Retinal pigment epithelial cell (primary cell): Measurements from ENCODE around the gene IFT80.

Experiments used
- DNase-seq: peaks from one replicate; pipeline ENCODE4 v3.0.0-alpha.2; 2010; ENCODE audit warnings: low read depth
- H3K4me3 ChIP-seq: 2 replicates; pipeline ENCODE4 v1.5.1; 2011; ENCODE audit warnings: mild to moderate bottlenecking, low read length, control low read depth, moderate library complexity
- TF ChIP-seq, protein P1 (sequence below): conservative IDR thresholded peaks from 2 replicates; pipeline ENCODE4 v1.5.1; 2011; ENCODE audit warnings: low read depth, low read length, control low read depth, inconsistent platforms

IFT80 gene

DNA sequence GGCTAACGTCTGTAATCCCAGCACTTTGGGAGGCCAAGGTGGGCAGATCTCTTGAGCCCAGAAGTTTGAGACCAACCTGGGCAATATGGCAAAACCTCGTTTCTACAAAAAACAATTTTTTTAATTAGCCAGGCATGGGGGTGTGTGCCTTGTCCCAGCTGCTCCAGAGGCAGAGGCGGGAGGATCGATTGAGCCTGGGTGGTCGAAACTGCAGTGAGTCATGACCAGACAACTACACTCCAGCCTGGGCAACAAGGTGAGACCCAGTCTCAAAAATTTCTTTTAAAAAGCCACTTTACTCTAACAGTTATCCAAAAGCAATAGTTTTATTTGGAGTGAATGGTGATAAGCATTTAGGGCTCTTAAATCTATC is 38.0 kb upstream of the IFT80 start:
- TF ChIP-seq, protein P1, sequence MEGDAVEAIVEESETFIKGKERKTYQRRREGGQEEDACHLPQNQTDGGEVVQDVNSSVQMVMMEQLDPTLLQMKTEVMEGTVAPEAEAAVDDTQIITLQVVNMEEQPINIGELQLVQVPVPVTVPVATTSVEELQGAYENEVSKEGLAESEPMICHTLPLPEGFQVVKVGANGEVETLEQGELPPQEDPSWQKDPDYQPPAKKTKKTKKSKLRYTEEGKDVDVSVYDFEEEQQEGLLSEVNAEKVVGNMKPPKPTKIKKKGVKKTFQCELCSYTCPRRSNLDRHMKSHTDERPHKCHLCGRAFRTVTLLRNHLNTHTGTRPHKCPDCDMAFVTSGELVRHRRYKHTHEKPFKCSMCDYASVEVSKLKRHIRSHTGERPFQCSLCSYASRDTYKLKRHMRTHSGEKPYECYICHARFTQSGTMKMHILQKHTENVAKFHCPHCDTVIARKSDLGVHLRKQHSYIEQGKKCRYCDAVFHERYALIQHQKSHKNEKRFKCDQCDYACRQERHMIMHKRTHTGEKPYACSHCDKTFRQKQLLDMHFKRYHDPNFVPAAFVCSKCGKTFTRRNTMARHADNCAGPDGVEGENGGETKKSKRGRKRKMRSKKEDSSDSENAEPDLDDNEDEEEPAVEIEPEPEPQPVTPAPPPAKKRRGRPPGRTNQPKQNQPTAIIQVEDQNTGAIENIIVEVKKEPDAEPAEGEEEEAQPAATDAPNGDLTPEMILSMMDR: no peak
- H3K4me3 ChIP-seq: no peak overlapping the region
- no peak for DNase-seq

DNA sequence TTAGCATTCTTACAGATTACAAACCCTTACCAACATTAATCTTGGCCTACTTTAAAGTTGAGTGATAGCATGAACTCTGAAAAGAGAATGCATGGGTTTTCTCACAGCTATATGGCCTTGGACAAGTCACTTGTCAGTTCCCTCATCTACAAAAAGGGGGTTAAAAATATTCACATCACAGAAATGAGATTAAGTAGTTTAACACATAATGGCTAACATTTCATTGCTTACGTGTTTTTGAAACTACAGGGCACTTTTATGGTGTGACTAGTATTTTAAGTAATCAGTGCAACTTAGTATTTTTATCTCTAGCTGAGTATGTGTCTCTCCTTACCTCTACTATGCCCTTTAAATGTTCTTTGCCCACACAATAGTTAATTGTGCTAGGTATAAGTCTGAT is 36.7 kb upstream of the IFT80 start:
- no peak for DNase-seq
- H3K4me3 ChIP-seq: no peak overlapping the region
- TF ChIP-seq, protein P1: no peak

DNA sequence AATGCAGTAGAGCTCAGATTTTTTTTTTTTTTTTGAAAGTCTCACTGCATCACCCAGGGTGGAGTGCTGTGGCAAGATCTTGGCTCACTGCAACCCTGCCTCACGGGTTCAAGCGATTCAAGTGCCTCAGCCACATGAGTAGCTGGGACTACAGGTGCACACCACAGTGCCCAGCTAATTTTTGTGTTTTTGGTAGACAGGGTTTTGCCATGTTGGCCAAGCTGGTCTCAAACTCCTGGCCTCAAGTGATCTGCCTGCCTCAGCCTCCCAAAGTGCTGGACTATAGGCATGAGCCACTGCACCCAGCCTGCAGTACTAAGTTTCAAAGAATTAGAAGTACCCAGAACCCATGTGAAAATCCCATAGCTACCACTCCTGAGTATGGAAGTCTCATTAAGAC is 36.1 kb upstream of the IFT80 start:
- no peak for DNase-seq
- TF ChIP-seq, protein P1: no peak
- no peak overlapping the region for H3K4me3 ChIP-seq

DNA sequence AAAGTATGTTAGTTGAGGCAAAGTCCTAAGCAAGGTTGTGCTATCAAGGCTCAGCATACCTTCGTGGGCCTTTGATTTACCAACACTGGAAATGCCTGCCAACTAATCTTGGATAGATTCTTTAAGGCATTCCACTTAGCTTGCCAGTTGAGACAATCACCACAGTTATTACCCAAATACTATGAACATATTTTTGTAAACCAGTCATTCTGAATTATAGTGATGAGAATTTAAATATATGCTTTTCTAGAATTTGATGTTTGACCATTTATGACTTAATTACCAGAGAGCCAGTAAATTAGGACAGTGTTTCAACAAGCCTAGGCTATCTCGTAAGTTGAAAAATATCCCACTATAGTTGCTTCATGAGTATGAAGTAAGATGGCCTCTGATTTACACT is 35.0 kb upstream of the IFT80 start:
- DNase-seq: no peak

DNA sequence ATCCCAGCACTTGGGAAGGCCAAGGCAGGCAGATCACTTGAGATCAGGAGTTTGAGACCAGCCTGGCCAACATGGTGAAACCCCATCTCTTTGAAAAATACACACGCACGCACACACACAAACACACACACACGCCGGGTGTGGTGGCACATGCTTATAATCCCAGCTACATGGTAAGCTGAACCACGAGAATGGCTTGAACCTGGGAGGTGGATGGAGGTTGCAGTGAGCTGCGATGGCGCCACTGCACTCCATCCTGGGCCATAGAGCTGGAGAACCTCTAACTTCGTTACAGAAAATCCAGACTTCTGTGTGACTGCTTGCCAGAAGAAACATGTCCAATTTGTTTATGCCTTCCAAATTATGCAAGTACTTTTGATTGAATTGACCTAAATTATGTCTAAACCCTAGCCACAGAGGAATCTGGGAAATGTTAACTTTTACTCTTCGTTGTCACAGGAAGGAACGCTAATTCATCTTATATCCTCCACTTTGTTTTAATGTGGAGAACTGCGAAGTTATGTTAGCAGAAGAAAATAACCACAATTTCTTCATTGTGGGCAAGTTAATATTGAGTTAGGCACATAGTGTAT is 28.9 kb upstream of the IFT80 start:
- no peak overlapping the region for H3K4me3 ChIP-seq
- TF ChIP-seq, protein P1: no peak
- no peak for DNase-seq

More for the DNA sequence above, 35.0 kb upstream of the IFT80 start:
- no peak overlapping the region for H3K4me3 ChIP-seq
- TF ChIP-seq, protein P1: no peak

DNA sequence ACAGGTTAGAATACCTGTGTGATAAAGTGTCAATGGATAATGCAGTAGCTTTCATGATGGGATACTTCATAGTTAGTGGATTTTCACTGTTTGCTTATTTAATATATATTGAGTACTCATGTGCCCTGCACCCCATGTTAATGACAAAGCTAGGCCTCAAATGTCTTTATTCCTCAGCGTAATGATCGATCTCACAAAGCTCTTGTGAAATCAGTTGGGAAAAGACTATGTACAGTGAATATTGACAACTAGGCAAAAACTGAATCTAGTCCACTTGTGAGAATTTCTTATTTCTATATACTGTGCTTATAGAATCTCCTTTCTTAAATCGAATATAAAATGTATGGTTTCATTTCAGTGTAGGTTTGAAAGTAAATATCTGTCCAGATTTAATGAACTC is 18.3 kb upstream of the IFT80 start:
- no peak overlapping the region for H3K4me3 ChIP-seq
- TF ChIP-seq, protein P1: no peak
- no peak for DNase-seq

DNA sequence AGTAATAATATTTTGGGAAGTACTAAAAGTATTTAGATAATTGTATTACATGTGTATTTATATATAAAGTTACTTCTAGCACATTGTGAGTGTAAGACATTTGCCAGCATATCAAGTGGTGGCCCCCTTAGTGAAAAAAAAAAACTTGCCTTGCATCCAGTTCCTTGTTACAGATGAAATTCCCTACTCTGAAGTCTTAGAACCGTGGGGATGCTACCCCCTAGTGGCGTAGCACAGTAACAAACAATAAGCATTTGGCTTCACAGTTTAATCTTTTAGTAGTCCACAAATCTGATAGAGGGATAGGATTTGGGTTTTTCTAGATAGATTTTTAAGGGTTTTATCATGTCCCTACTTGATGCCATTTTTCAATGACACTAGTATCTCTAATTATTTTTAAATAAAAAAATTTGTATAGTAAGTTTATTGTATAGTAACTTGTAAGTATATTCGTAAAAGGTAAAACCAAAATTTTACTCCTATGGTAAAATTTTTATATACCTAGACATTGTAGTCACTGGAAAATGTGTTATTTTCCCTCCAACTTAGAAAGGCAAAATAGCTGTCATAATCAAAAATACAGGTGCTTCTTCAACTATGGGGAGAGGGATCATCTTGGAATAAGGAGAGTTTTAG is 14.7 kb upstream of the IFT80 start:
- DNase-seq: peak; percentile 39
- H3K4me3 ChIP-seq: no peak overlapping the region
- TF ChIP-seq, protein P1: peak; percentile 84
